Thyroid gland (tissue), 4 donors: ENCODE measurements around the gene CFAP53.

ENCODE experiments used
- POLR2A ChIP-seq, 2 donors: fragments of 450-650 bp; IDR thresholded peaks; one replicate each; pipeline ENCODE4 v1.6.1; 2017; ENCODE audit warnings: antibody characterized with exemption in 2 of 2, mild to moderate bottlenecking in 2 of 2, moderate library complexity in 1 of 2
- TF ChIP-seq, protein P1 (sequence below), 6 experiments: fragments of 200-600 bp in 3 of 6; fragments of 450-650 bp in 3 of 6; sonication (generic) in 3 of 6; IDR thresholded peaks; one replicate each; pipeline ENCODE4 v1.5.1; 2016 to 2019; ENCODE audit warnings: antibody characterized with exemption in 6 of 6, mild to moderate bottlenecking in 2 of 6, inconsistent platforms in 1 of 6, moderate library complexity in 1 of 6

GRCh38 chr18:50286391-50287027, 20.2 kb upstream of the CFAP53 start:
- TF ChIP-seq, protein P1, sequence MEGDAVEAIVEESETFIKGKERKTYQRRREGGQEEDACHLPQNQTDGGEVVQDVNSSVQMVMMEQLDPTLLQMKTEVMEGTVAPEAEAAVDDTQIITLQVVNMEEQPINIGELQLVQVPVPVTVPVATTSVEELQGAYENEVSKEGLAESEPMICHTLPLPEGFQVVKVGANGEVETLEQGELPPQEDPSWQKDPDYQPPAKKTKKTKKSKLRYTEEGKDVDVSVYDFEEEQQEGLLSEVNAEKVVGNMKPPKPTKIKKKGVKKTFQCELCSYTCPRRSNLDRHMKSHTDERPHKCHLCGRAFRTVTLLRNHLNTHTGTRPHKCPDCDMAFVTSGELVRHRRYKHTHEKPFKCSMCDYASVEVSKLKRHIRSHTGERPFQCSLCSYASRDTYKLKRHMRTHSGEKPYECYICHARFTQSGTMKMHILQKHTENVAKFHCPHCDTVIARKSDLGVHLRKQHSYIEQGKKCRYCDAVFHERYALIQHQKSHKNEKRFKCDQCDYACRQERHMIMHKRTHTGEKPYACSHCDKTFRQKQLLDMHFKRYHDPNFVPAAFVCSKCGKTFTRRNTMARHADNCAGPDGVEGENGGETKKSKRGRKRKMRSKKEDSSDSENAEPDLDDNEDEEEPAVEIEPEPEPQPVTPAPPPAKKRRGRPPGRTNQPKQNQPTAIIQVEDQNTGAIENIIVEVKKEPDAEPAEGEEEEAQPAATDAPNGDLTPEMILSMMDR (IDR thresholded peaks at IDR 0.05) = no peak
- no peak for TF ChIP-seq POLR2A (IDR thresholded peaks at IDR 0.05)
